Spleen (tissue), 11 donors: ENCODE data around the gene BRD8. TPM values are rescaled to one million over a fixed set of nuclear protein-coding genes. Genes with fewer than 3 reads are reported as not detected.

Experiments used
- DNase-seq: peaks from one replicate; pipeline ENCODE4 v3.0.0-alpha.2; 2020
- H3K27ac ChIP-seq, 8 donors: fragments of 200-600 bp; sonication (generic) in 7 of 8; 1 replicate in 4 of 8; 2 replicates in 4 of 8; pipeline versions ENCODE4 v1.5.0 to v1.8.0; 2016 to 2021; ENCODE audit warnings: inconsistent platforms in 4 of 8, mild to moderate bottlenecking in 4 of 8, moderate library complexity in 1 of 8
- H3K27me3 ChIP-seq, 7 donors: fragments of 200-600 bp; sonication (generic) in 6 of 7; replicated peaks in 1 of 7; 1 replicate in 4 of 7; 2 replicates in 3 of 7; pipeline versions ENCODE4 v1.5.0 to v1.8.0; 2016 to 2021; ENCODE audit warnings: inconsistent platforms in 3 of 7, mild to moderate bottlenecking in 1 of 7
- H3K36me3 ChIP-seq, 6 donors: fragments of 200-600 bp; sonication (generic) in 5 of 6; 1 replicate in 4 of 6; 2 replicates in 2 of 6; pipeline versions ENCODE4 v1.5.0 to v1.8.0; 2016 to 2021; ENCODE audit warnings: inconsistent platforms in 2 of 6
- H3K4me1 ChIP-seq, 6 donors: fragments of 200-600 bp; sonication (generic) in 5 of 6; 1 replicate in 3 of 6; 2 replicates in 3 of 6; pipeline versions ENCODE4 v1.5.0 to v1.8.0; 2016 to 2021; ENCODE audit warnings: inconsistent platforms in 3 of 6
- H3K4me3 ChIP-seq, 8 donors: fragments of 200-600 bp; sonication (generic) in 7 of 8; 1 replicate in 4 of 8; 2 replicates in 4 of 8; pipeline versions ENCODE4 v1.5.0 to v1.8.0; 2016 to 2021; ENCODE audit warnings: inconsistent platforms in 4 of 8, mild to moderate bottlenecking in 4 of 8, moderate library complexity in 2 of 8
- H3K9me3 ChIP-seq, 8 donors: fragments of 200-600 bp; sonication (generic) in 7 of 8; 1 replicate in 4 of 8; 2 replicates in 4 of 8; pipeline versions ENCODE4 v1.5.0 to v1.8.0; 2016 to 2021; ENCODE audit warnings: inconsistent platforms in 4 of 8
- CTCF ChIP-seq, 11 experiments: fragments of 200-600 bp in 7 of 11; fragments of 450-650 bp in 4 of 11; sonication (generic) in 4 of 11; IDR thresholded peaks in 8 of 11; conservative IDR thresholded peaks in 3 of 11; 1 replicate in 7 of 11; 2 replicates in 4 of 11; pipeline versions ENCODE4 v1.4.0 to v1.8.0; 2016 to 2021; ENCODE audit warnings: antibody characterized with exemption in 11 of 11, inconsistent platforms in 4 of 11, mild to moderate bottlenecking in 1 of 11
- POLR2A ChIP-seq, 3 donors: fragments of 450-650 bp; IDR thresholded peaks; one replicate each; pipeline ENCODE4 v1.5.1; 2017; ENCODE audit warnings: antibody characterized with exemption in 3 of 3, mild to moderate bottlenecking in 1 of 3
- POLR2AphosphoS5 ChIP-seq, 3 donors: sonication (generic); formaldehyde crosslinking; IDR thresholded peaks; one replicate each; pipeline ENCODE4 v1.5.1; 2017; ENCODE audit warnings: antibody characterized with exemption in 3 of 3
- WGBS, 5 donors: extraction: QIAGEN DNeasy Blood & Tissue Kit in 3 of 5; methylation state at CpG; one replicate each; pipeline versions ENCODE4 v1.1.5 to v1.1.7; 2013 to 2018; 5-methylcytosine and 5-hydroxymethylcytosine counted together
- intact Hi-C: fragments of 100-400 bp; cut with DNase I; formaldehyde crosslinking; loops from one replicate; pipeline ENCODE4 v1.15.0; 2023; ENCODE audit warnings: low total_unique reads
- polyA plus RNA-seq, 3 donors: library from polyadenylated mRNA; stranded (reverse); fragments of 200-250 nt; gene quantifications; one replicate each; pipeline ENCODE4 v1.2.1, GENCODE V29; 2013
- total RNA-seq, 7 donors: library from RNA; depleted of rRNA in 3 of 7; stranded (reverse); fragments of >200 nt in 3 of 7; fragmentation: NEBNext Ultra II Directional in 4 of 7; extraction: Animal tissue kit (Norgen Biotek cat#: 25700) in 4 of 7; gene quantifications; one replicate each; pipeline versions ENCODE4 v1.1.0 to v1.2.1, GENCODE V29; 2016 to 2021
- donor health status: healthy with polysubstance abuse.
- donor health status: DM: no; HTN: no; CAD: no; lungs with moderate emphysema.
- donor health status: DM: no; HTN: no; CAD: no.
- donor health status: Bipolar disorder and iron deficiency.
- donor health status: healthy.
- donor health status: DM: no; HTN: no; CAD: no.
- donor health status: DM: yes; HTN: yes; CAD: no.

BRD8 gene
- total and polyA plus RNA-seq, 10 donors = 20.5 to 78.6 (median 52.6) TPM

DNA sequence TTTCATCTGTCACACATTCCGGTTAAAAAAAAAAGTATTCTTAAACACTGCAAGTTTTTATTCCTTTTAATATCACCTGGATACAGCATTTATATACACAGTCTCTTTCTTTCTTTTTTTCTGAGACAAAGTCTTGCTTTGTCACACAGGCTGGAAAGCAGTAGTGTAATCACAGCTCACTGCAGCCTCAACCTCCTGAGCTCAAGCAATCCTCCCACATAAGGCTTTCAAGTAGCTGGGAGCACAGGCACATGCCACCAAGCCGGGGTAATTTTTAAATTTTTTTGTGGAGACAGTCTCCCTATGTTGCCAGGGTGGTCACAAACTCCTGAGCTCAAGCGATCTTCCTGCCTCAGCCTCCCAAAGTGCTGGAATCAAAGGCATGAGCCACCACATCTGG lies 14.4 kb upstream of the BRD8 start:
- TF ChIP-seq POLR2AphosphoS5 (IDR thresholded peaks at IDR 0.05) = no peak
- TF ChIP-seq CTCF (IDR thresholded peaks at IDR 0.05 in 8 of 11, conservative IDR thresholded peaks at IDR 0.05 in 3 of 11) = no peak
- TF ChIP-seq POLR2A (IDR thresholded peaks at IDR 0.05) = no peak
- Histone ChIP-seq H3K36me3 (peaks cover 3 to 96% (median 84%) of the 10 kb centered on the region in 6 donors), H3K27ac (no peak overlapping the region), H3K4me3 (no peak overlapping the region), H3K27me3 (no peaks in the 10 kb centered on the region), H3K9me3 (no peaks in the 10 kb centered on the region), H3K4me1 (no peaks in the 10 kb centered on the region)
- 94 to 99% (median 97%) methylated on average over 3 of the region's 3 CpGs for WGBS, 5 donors
- intact Hi-C loops = no loop called here
- DNase-seq = no peak

DNA sequence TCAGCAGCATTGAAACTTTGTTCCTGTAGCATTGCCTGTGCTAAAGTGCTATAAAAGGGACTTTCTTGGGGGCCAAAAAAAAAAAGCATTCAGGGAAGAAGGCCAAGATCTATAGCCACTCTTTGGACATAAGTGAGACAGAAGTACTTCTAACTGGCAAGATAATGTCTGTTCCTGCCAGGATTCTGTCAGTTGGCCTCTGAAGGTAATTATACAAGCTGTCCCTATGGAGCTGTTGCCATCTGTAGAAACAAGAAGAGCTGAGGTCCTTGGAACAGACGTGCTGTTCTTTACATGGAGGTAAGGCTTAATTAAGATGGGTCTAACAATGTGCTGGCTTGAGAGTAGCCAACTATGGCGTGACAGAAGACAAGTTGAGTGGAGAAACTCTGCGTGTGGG lies 10.2 kb upstream of the BRD8 start:
- TF ChIP-seq POLR2AphosphoS5 (IDR thresholded peaks at IDR 0.05) = no peak
- TF ChIP-seq CTCF (IDR thresholded peaks at IDR 0.05 in 8 of 11, conservative IDR thresholded peaks at IDR 0.05 in 3 of 11) = no peak
- TF ChIP-seq POLR2A (IDR thresholded peaks at IDR 0.05) = no peak
- Histone ChIP-seq H3K4me1 (peaks cover 0 to 9% (median 0%) of the 10 kb centered on the region in 6 donors), H3K27ac (no peak overlapping the region), H3K9me3 (no peaks in the 10 kb centered on the region), H3K36me3 (peaks cover 3 to 100% (median 80%) of the 10 kb centered on the region in 6 donors), H3K27me3 (no peaks in the 10 kb centered on the region), H3K4me3 (no peak overlapping the region)
- 82 to 96% (median 91%) methylated on average over 3 of the region's 3 CpGs for WGBS, 5 donors
- no peak for DNase-seq
- intact Hi-C loops = no loop called here

DNA sequence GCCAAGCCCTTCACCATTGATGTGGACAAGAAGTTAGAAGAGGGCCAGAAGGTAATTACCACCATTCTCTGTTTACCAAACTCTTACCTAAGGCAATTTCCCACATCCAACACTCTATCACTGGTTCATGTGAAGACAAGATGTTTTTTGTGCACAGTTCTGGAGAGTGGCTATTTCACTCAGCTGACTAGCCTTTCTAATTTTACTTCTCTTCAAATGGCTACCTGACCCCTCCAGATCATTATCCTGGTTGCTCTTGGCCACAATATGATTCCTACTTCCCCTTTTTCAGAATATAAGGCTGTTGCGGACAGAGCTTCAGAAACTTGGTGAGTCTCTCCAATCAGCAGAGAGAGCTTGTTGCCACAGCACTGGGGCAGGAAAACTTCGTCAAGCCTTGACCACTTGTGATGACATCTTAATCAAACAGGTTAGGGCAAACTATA lies 7.6 kb upstream of the BRD8 start:
- intact Hi-C loops = no loop called here
- Histone ChIP-seq H3K4me1 (peaks cover 0 to 9% (median 0%) of the 10 kb centered on the region in 6 donors), H3K9me3 (no peaks in the 10 kb centered on the region), H3K4me3 (no peak overlapping the region), H3K27ac (peak overlapping the region in 3 of 8 donors; percentile 14 to 39 (median 26)), H3K36me3 (peaks cover 3 to 95% (median 55%) of the 10 kb centered on the region in 6 donors), H3K27me3 (no peaks in the 10 kb centered on the region)
- DNase-seq = no peak
- WGBS, 5 donors = 47 to 75% (median 58%) methylated on average over 2 of the region's 2 CpGs
- no peak for TF ChIP-seq POLR2AphosphoS5 (IDR thresholded peaks at IDR 0.05)
- TF ChIP-seq POLR2A (IDR thresholded peaks at IDR 0.05) = no peak
- no peak for TF ChIP-seq CTCF (IDR thresholded peaks at IDR 0.05 in 8 of 11, conservative IDR thresholded peaks at IDR 0.05 in 3 of 11)

DNA sequence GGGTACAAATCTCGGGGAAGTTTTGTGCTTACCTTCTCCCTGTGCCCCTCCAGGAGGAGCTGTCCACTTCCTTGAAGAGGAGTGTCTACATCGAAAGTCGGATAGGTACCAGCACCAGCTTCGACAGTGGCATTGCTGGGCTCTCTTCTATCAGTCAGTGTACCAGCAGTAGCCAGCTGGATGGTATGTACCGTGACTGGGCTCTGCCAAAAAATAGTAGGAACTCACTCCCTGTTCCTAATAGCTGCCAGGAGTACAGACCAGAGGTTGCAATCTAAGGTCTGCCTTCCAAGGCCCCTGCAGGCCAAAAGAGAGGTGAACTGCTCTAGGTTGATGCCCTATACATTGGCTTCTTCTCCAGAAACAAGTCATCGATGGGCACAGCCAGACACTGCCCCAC lies 4.4 kb upstream of the BRD8 start:
- WGBS, 5 donors = 92 to 98% (median 94%) methylated on average over 4 to 6 of the region's 6 CpGs
- peaks cover 7 to 32% (median 19%) of the 10 kb centered on the region in 6 donors for H3K4me1 ChIP-seq
- intact Hi-C loops = no loop called here
- H3K27me3 ChIP-seq = no peaks in the 10 kb centered on the region
- H3K9me3 ChIP-seq = no peaks in the 10 kb centered on the region
- DNase-seq = no peak
- H3K36me3 ChIP-seq = peaks cover 0 to 63% (median 25%) of the 10 kb centered on the region in 6 donors
- TF ChIP-seq POLR2AphosphoS5 (IDR thresholded peaks at IDR 0.05) (no peak), CTCF (IDR thresholded peaks at IDR 0.05 in 8 of 11, conservative IDR thresholded peaks at IDR 0.05 in 3 of 11) (no peak), POLR2A (IDR thresholded peaks at IDR 0.05) (no peak)
- H3K27ac ChIP-seq = no peak overlapping the region
- H3K4me3 ChIP-seq = no peak overlapping the region
